ENCODE data around the gene KCNC1. TPM values are rescaled to one million over a fixed set of nuclear protein-coding genes. Genes with fewer than 3 reads are reported as not detected.

Gene KCNC1
- total and polyA plus RNA-seq, 2 of the 13 experiments (the other 11 are each of a cell fraction or from before 2014, with no cell fraction given) = 0.01 to 0.04 TPM

GRCh38 chr11:17770048-17770652 is 35.6 kb downstream of the KCNC1 start (continued):
- no peak for TF ChIP-seq USF2 (IDR thresholded peaks at IDR 0.05; ENCODE audit: low read depth, low read length)
- no peak for TF ChIP-seq USF2 (CRISPR knock-in tag; IDR thresholded peaks at IDR 0.05; ENCODE audit: borderline replicate concordance)
- no peak for TF ChIP-seq CREB3 (CRISPR knock-in tag; IDR thresholded peaks at IDR 0.05)
- TF ChIP-seq CREBL2 (CRISPR knock-in tag; IDR thresholded peaks at IDR 0.05; ENCODE audit: borderline replicate concordance) = no peak
- TF ChIP-seq FOSL2 (CRISPR knock-in tag; IDR thresholded peaks at IDR 0.05) = peak; percentile 74
- peak; percentile 30; the same call in 1 of the 2 replicates for TF ChIP-seq LBX2 (CRISPR knock-in tag; IDR thresholded peaks at IDR 0.05; ENCODE audit: borderline replicate concordance)
- 0 out of 2 replicates have a peak, but pooled peaks have one; percentile 61 for TF ChIP-seq ATF1 (CRISPR knock-in tag; IDR thresholded peaks at IDR 0.05)
- no peak for TF ChIP-seq PTBP1 (IDR thresholded peaks at IDR 0.05; ENCODE audit: low read depth, low read length, poor library complexity, severe bottlenecking)
- TF ChIP-seq RAD51 (IDR thresholded peaks at IDR 0.05; ENCODE audit: borderline replicate concordance) = no peak
- peak; percentile 92 for TF ChIP-seq ZNF563 (CRISPR knock-in tag; IDR thresholded peaks at IDR 0.05)
- TF ChIP-seq KLF16 (CRISPR knock-in tag; IDR thresholded peaks at IDR 0.05) = peak in 1 of 2 experiments; percentile 93; a peak in 2 of 4 replicates
- TF ChIP-seq ZNF124 (CRISPR knock-in tag; IDR thresholded peaks at IDR 0.05) = no peak
- TF ChIP-seq ZNF205 (CRISPR knock-in tag; IDR thresholded peaks at IDR 0.05) = peak; percentile 95
- no peak for TF ChIP-seq ZNF775 (CRISPR knock-in tag; IDR thresholded peaks at IDR 0.05; ENCODE audit: borderline replicate concordance)
- no peak for TF ChIP-seq HOXA7 (CRISPR knock-in tag; IDR thresholded peaks at IDR 0.05)
- 0 out of 2 replicates have a peak, but pooled peaks have one; percentile 19 for TF ChIP-seq ZNF777 (CRISPR knock-in tag; IDR thresholded peaks at IDR 0.05)
- peak; percentile 98 for TF ChIP-seq TBX2 (CRISPR knock-in tag; IDR thresholded peaks at IDR 0.05; ENCODE audit: borderline replicate concordance)
- TF ChIP-seq KDM5B (CRISPR knock-in tag; IDR thresholded peaks at IDR 0.05; ENCODE audit: borderline replicate concordance) = peak; percentile 81; the same call in 1 of the 2 replicates
- no peak for TF ChIP-seq ZSCAN12 (CRISPR knock-in tag; IDR thresholded peaks at IDR 0.05)
- peak; percentile 95 for TF ChIP-seq PATZ1 (CRISPR knock-in tag; IDR thresholded peaks at IDR 0.05)
- TF ChIP-seq ZNF749 (CRISPR knock-in tag; IDR thresholded peaks at IDR 0.05; ENCODE audit: borderline replicate concordance) = peak; percentile 74; the same call in 1 of the 2 replicates
- no peak for TF ChIP-seq ZNF781 (CRISPR knock-in tag; IDR thresholded peaks at IDR 0.05; ENCODE audit: borderline replicate concordance, not compliant biosample characterization)
- TF ChIP-seq RARA (CRISPR knock-in tag; IDR thresholded peaks at IDR 0.05) = peak; percentile 95
- TF ChIP-seq POGZ (CRISPR knock-in tag; IDR thresholded peaks at IDR 0.05) = peak; percentile 98
- peak; percentile 88; the same call in 1 of the 2 replicates for TF ChIP-seq ZFP36L1 (CRISPR knock-in tag; IDR thresholded peaks at IDR 0.05)

Data from HepG2 (cell line).